Thyroid gland (tissue), 4 donors: ENCODE results near the gene C17orf114.
A peak's percentile ranks its signal among the peaks of the same experiment; 100 is the strongest.
"Not testable (repeated sequence)": the region's sequence is repeated elsewhere in the genome, so short reads cannot be mapped to it uniquely, and the experiment has no call there.

Source experiments
- DNase-seq, 2 donors: peaks; one replicate each; pipeline ENCODE4 v3.0.0-alpha.2; 2019
- H3K27ac ChIP-seq, 3 donors: fragments of 200-600 bp; sonication (generic); 1 replicate in 2 of 3; 2 replicates in 1 of 3; pipeline ENCODE4 v1.5.1; 2016 to 2019; ENCODE audit warnings: mild to moderate bottlenecking in 1 of 3, moderate library complexity in 1 of 3
- H3K27me3 ChIP-seq: fragments of 200-600 bp; sonication (generic); one replicate; pipeline ENCODE4 v1.5.1; 2019
- H3K36me3 ChIP-seq, 2 donors: fragments of 200-600 bp; sonication (generic); one replicate each; pipeline ENCODE4 v1.5.1; 2016 to 2019
- H3K4me1 ChIP-seq, 2 donors: fragments of 200-600 bp; sonication (generic); one replicate each; pipeline ENCODE4 v1.5.1; 2017 to 2019
- H3K4me3 ChIP-seq, 3 donors: fragments of 200-600 bp; sonication (generic); replicated peaks in 1 of 3; 1 replicate in 2 of 3; 2 replicates in 1 of 3; pipeline ENCODE4 v1.5.1; 2016; ENCODE audit warnings: mild to moderate bottlenecking in 1 of 3
- H3K9me3 ChIP-seq: fragments of 200-600 bp; sonication (generic); one replicate; pipeline ENCODE4 v1.5.1; 2017
- POLR2A ChIP-seq, 2 donors: fragments of 450-650 bp; IDR thresholded peaks; one replicate each; pipeline ENCODE4 v1.6.1; 2017; ENCODE audit warnings: antibody characterized with exemption in 2 of 2, mild to moderate bottlenecking in 2 of 2, moderate library complexity in 1 of 2
- WGBS, 2 donors: methylation state at CpG; one replicate each; pipeline ENCODE4 v1.1.5; 2017; 5-methylcytosine and 5-hydroxymethylcytosine counted together
- intact Hi-C: fragments of 100-400 bp; cut with DNase I; formaldehyde crosslinking; loops from one replicate; pipeline ENCODE4 v1.15.1; 2023
- TF ChIP-seq, protein P1 (sequence below), 6 experiments: fragments of 200-600 bp in 3 of 6; fragments of 450-650 bp in 3 of 6; sonication (generic) in 3 of 6; IDR thresholded peaks; one replicate each; pipeline ENCODE4 v1.5.1; 2016 to 2019; ENCODE audit warnings: antibody characterized with exemption in 6 of 6, mild to moderate bottlenecking in 2 of 6, inconsistent platforms in 1 of 6, moderate library complexity in 1 of 6

Gene C17orf114

DNA sequence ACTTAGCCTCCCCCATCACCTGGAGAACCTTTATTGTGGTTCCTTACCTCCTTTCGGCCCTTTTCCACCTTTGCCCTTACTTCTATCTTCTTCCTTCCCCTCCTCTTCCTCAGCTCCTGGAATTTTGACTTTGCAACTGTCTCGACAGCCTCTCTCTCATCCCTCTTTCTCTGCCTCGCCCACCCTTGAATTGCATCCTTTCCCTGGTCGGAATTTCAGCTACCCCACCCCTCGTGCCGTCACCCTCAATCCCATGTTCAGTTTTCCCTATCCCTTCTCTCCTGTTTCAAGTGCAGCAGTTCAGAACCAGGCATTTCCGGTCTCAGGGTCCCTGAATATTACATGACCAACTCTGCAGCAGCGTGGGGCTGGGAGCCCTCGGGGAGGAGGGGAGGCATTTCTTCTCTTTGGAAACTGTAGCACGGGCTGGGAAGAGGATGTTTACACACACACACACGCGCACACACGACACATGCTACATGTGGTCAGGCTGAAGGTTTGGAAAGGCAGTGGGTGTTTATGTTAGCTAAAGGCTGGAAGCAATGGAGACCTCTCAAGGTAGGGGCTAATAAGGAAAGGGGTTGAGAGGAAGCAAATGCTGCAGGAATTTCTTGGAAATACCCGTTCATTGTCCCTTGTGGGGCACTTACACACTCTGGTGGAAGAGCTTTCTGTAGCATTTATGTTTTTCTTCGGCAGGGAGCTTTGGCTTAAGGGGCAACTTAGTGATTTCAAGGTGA is 32.0 kb upstream of the C17orf114 start:
- intact Hi-C loops: no loop called here
- Histone ChIP-seq H3K9me3 (no peaks in the 10 kb centered on the region), H3K4me3 (peak overlapping the region; percentile 49 to 95 (median 92)), H3K4me1 (peaks cover 12 to 24% of the 10 kb centered on the region in 2 donors), H3K36me3 (no peaks in the 10 kb centered on the region), H3K27me3 (no peaks in the 10 kb centered on the region), H3K27ac (peak overlapping the region; percentile 69 to 83 (median 69))
- 4 to 5% methylated on average over 15 of the region's 15 CpGs for WGBS, 2 donors
- DNase-seq: peak; percentile 25 to 32
- no peak for TF ChIP-seq POLR2A (IDR thresholded peaks at IDR 0.05)
- TF ChIP-seq, protein P1, sequence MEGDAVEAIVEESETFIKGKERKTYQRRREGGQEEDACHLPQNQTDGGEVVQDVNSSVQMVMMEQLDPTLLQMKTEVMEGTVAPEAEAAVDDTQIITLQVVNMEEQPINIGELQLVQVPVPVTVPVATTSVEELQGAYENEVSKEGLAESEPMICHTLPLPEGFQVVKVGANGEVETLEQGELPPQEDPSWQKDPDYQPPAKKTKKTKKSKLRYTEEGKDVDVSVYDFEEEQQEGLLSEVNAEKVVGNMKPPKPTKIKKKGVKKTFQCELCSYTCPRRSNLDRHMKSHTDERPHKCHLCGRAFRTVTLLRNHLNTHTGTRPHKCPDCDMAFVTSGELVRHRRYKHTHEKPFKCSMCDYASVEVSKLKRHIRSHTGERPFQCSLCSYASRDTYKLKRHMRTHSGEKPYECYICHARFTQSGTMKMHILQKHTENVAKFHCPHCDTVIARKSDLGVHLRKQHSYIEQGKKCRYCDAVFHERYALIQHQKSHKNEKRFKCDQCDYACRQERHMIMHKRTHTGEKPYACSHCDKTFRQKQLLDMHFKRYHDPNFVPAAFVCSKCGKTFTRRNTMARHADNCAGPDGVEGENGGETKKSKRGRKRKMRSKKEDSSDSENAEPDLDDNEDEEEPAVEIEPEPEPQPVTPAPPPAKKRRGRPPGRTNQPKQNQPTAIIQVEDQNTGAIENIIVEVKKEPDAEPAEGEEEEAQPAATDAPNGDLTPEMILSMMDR (IDR thresholded peaks at IDR 0.05): no peak

DNA sequence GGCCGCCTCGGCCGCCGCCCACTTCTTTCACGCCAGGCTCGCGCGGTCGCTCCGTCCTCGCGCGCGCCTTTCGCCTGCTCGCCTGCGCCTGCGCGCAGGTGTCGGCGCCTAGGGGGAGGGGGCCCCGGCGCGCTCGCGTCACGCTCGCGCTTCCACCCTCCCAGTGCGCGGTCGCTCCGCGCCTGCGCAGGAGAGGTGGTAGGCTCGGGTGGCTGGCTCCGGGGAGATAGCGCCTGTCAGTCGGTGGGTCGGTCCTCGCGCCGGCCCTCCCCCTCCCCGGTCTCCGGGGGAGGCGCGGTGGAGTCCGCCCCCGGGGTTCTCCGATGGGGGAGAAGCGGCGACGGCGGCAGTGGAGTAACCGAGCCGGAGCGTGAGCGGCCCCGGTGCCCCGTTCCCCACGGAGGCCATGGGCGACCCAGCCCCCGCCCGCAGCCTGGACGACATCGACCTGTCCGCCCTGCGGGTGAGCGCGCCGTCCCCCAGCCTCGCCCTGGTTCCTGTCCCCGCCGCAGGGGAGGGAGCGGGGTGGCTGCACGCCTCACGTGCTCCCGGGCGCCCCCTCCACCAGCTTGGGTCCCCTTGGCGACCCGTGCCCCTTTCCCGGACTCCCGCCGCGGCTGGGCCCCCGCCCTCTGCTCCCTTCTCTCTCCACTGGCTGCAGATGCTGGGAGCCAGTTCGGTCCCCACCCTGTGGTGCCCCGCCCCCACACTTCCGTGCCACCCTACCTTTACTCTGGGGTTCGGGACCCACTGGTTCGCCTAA is 31.2 kb upstream of the C17orf114 start, which contains the start of gene MINK1:
Gene MINK1 (plus strand): TSS at position 163 of the 763 bp plus-strand sequence. CDS start 244 bp downstream, at position 407.
- no peaks in the 10 kb centered on the region for H3K9me3 ChIP-seq
- intact Hi-C loops: no loop called here
- 1% methylated on average over 27 to 42 of the region's 91 CpGs for WGBS, 2 donors
- H3K27me3 ChIP-seq: no peaks in the 10 kb centered on the region
- H3K4me1 ChIP-seq: peaks cover 12 to 24% of the 10 kb centered on the region in 2 donors
- no peaks in the 10 kb centered on the region for H3K36me3 ChIP-seq
- peak within 1 kb of the TSS; percentile 69 to 83 (median 69) for H3K27ac ChIP-seq
- peak; percentile 88 to 90 for DNase-seq
- H3K4me3 ChIP-seq: peak within 1 kb of the TSS; percentile 49 to 95 (median 92)
- TF ChIP-seq, protein P1 (IDR thresholded peaks at IDR 0.05): no peak
- TF ChIP-seq POLR2A (IDR thresholded peaks at IDR 0.05): peak; percentile 50 to 86

DNA sequence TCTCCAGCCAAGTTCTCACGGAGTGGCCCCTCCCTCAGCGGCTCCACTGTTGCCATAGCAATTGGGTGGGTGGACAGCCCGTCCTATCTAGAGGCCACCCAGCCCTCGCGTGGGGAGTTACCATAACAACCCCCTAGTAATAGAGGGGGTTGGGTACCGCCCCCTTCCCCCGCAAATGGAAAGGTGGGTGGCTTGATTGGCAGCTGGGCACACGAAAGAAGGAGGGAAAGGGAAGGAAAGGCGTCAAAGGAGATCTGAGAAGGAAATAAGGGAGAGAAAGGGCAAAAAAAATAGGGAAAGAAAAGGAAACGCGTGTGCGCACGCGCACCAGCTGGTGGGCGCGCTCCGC is 30.7 kb upstream of the C17orf114 start:
- intact Hi-C loops, DNase-seq, H3K9me3 ChIP-seq, H3K36me3 ChIP-seq, H3K27me3 ChIP-seq: not testable (repeated sequence)
- peak overlapping the region in 1 of 3 donors; percentile 92 for H3K4me3 ChIP-seq
- peaks cover 12 to 24% of the 10 kb centered on the region in 2 donors for H3K4me1 ChIP-seq
- H3K27ac ChIP-seq: peak overlapping the region; percentile 63 to 83 (median 69)
- WGBS, 2 donors: 0% methylated on average over 12 of the region's 17 CpGs

DNA sequence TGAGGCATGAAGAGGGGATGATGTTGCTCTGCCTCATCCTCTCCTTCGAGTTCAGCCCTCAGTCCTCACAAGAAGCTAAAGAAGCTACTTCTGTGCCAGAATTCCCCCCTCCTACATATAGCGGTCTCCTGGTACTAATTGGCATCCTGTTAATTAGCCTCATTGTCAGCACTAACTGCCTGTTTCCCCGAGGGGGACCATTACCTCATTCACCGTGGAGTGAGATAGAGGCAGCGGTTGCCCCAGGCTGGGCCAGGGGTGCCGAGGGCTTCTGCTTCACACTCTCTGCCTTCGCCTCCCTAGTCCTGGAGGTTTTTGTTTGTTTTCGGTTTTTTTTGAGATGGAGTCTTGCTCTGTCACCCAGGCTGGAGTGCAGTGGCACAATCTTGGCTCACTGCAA is 25.3 kb upstream of the C17orf114 start:
- DNase-seq: no peak
- Histone ChIP-seq H3K4me1 (peaks cover 0 to 11% of the 10 kb centered on the region in 2 donors), H3K27ac (no peak overlapping the region), H3K9me3 (no peaks in the 10 kb centered on the region), H3K36me3 (no peaks in the 10 kb centered on the region), H3K4me3 (no peak overlapping the region), H3K27me3 (no peaks in the 10 kb centered on the region)
- TF ChIP-seq POLR2A (IDR thresholded peaks at IDR 0.05): no peak
- TF ChIP-seq, protein P1 (IDR thresholded peaks at IDR 0.05): no peak
- 73 to 76% methylated on average over 8 of the region's 8 CpGs for WGBS, 2 donors
- intact Hi-C loops: no loop called here

DNA sequence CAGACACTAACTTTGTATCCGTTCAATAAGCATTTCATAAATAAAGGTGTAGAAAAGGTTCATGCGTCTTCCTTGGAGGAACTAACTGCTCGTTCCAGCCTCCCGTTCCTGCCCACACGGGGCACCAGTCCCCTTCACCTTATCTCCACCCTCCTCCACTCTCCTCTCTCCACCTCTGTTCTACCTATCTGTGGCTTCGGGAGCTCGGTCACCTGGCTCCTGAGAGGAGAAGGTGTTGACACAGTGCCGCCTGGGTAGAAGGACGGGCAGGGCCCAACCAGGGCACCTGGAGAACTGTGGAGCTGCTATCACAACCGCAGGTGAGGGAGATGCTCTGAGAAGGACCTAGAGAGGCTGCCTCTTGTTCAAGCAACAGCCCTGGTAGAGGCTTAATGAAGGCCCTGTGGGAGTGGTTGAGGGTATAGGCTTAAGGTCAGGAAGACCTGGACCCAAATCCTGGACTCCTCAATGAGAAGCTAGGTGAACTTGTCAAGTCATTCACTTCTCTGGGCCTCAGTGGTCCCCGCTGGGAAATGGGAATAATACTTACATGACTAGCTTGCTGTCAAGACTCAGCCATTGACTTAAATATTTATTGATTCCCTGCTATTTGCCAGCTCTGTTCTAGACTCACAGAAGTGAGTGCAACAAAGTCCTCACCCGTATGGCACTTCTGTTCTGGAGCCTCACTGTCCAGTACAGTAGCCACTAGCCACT is 21.4 kb upstream of the C17orf114 start:
- no peaks in the 10 kb centered on the region for H3K27me3 ChIP-seq
- TF ChIP-seq POLR2A (IDR thresholded peaks at IDR 0.05): no peak
- H3K36me3 ChIP-seq: no peaks in the 10 kb centered on the region
- 31 to 44% methylated on average over 12 of the region's 12 CpGs for WGBS, 2 donors
- H3K4me3 ChIP-seq: no peak overlapping the region
- H3K9me3 ChIP-seq: no peaks in the 10 kb centered on the region
- DNase-seq: peak; percentile 40 to 45
- intact Hi-C loops: no loop called here
- peak overlapping the region in 1 of 3 donors; percentile 4 for H3K27ac ChIP-seq
- peaks cover 0 to 11% of the 10 kb centered on the region in 2 donors for H3K4me1 ChIP-seq
